NCI-H526 treated with DMSO at 0.1 percent for 48 hours (cell line): Measurements from ENCODE around the gene PCSK5.

Source experiments
- DNase-seq: peaks from one replicate; lab custom pipeline; 2025; lab: John Stamatoyannopoulos, UW

PCSK5 gene

GRCh38 chr9:76192013-76192412 lies 301.5 kb downstream of the PCSK5 start:
- DNase-seq: no peak

GRCh38 chr9:76194896-76195295 lies 304.4 kb downstream of the PCSK5 start:
- no peak for DNase-seq

- no peak for DNase-seq
Observed at GRCh38 chr9:76198336-76198735, 307.9 kb downstream of the PCSK5 start.

DNA sequence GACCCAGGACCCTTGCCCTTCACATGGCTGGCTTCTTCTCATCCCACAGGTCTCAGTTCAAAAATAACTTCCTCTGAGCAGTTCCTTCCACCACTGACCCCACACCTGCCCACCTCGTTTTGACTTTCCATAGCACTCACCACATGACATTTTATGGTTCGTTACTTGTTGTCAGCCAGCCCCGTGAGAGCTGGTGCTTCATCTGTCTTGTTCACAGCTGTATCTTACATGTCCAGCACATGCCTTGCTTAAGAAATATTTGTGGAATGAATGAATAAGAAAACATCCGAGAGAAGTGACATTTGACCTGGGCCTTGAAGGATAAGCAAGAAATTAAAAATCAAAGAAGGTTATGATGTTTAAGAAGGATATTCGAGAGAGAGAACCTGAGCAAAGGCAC lies 309.8 kb downstream of the PCSK5 start:
- DNase-seq: no peak

DNA sequence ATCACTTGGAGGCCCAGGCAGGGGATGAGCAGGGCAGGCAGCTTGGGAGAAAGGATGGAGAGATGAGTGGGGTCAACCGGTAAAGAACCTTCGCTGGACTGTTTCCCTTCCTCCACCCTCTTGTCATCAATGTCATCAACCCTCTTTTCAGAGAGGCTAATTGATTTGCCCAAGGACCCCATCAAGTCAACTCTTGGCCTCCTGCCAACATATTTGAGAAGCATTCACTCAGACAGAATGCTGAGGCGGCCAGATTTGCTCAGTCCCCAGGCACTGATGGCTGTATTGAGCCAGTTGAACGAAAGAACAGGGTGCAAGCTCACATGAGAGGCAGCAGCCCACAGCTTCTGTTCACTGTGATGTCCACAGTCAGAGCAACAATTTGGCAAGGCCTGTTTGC lies 310.3 kb downstream of the PCSK5 start:
- DNase-seq: no peak

DNA sequence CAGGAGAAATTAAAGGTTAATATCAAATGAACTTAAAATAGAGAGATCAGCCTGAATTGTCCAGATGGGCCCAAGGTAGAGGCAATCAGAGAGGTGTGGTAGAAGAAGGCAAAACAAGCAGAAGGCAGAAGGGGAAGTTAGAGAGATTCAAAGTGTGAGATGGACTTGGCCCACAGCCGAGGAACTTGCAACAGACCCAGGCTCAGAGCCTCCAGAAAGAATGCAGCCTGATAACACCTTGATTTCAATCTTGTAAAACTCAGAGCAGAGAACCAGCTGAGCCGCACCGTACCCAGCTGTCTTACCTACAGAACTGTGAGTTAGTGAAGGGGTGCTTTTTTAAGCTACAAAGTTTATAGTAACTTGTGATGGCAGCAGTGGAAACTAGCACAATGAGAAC lies 312.9 kb downstream of the PCSK5 start:
- no peak for DNase-seq

- DNase-seq: no peak
Observed at GRCh38 chr9:76206821-76207220, 316.3 kb downstream of the PCSK5 start.

DNA sequence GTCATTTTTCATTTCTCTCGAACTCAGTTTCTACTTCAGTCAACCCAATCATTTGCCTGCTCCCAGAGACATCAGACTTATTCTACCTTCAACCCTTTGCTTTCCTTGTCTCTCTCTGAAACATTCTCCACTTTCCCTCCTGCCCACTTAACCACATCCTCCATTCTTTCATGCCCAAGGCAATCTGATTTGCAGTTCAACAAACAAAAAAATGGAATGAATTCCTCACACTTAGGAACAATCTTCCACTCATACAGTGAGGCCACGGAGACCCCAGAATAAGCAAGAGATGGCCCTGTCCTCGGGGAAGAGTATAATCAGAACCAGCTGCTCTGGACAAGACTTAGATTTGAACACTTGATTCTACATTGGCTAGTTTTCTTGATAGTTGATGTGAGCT lies 323.3 kb downstream of the PCSK5 start:
- DNase-seq: no peak

GRCh38 chr9:76215066-76215465 lies 324.6 kb downstream of the PCSK5 start:
- DNase-seq: no peak

DNA sequence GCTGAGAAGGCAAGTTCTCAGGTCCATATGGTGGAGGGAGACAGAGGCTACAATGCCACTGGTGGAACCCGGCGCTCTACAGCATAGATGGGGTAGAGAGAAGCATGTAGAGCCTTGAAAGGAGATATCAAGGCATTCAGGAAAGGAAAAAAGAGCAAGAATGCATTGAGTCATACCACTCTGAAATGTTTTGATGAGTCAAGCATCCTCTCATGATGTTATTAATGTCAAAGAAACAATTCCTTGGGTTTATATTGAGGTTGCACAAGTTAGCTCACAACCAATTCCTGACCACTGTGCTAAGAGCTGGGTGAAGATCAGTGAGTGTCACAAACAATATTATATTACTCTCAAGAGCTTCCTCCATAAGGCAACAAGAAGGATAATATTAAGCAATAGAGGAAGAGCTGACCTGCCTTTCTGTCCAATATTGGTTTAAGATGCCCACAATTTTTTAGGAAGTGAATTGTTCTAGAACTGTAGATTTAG lies 325.7 kb downstream of the PCSK5 start:
- no peak for DNase-seq

GRCh38 chr9:76218117-76218885 lies 327.8 kb downstream of the PCSK5 start:
- no peak for DNase-seq

DNA sequence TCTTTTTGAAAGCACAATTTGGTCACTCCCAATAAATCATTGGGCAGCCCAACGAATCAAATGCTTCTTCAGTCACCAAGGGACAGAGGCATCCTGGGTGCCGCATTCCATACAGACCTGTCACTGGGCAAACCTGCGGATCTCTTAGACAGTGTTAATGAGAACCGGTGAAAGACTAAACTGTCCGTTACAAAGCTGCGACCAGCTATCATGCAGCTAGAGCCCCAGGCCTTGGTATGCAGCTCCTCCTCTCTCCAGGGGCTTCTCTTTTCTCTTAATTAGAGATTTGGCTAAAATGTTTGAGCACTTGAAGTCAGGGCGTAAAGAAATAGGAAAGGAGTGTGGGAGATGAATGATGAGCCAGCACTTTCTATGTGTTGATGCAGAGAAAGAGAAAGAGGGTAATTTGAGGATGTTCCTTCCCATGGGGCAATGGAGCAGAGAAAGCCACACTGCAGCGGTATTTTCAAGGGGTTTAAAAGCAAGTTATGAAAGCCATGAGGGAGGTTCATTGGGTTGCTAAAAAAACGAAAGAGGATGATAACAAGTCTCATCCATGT lies 328.5 kb downstream of the PCSK5 start:
- no peak for DNase-seq

- no peak for DNase-seq
Observed at GRCh38 chr9:76219560-76220151, 329.2 kb downstream of the PCSK5 start.

- no peak for DNase-seq
Observed at GRCh38 chr9:76221423-76221822, 330.9 kb downstream of the PCSK5 start.

DNA sequence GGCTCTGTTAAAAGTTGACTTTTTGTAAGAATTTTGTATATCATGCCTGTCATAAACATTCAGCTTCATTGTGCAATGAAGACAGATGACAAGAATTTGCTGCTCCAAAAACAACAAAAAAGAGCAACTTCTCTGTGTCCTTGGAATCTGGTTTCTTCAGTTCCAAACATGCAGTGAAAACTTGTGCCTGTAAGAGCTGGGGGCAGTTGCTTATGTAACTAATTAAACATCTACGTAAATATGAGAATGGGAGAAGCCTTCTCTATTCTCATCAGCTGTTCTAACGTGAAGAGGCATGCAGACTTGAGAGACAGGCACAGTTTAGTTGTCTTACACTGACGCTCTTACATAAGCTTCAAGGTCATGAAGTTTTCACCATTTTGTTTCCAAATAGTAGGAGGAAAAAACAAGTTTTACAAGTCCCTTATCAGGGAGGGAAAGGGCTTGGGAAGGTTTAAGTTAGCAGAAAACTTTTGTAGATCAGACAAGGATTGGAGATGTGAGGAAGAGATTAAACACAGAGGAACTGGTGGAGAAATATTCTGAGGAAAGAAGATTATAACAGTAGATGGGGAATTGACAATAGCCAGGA lies 333.4 kb downstream of the PCSK5 start:
- no peak for DNase-seq

DNA sequence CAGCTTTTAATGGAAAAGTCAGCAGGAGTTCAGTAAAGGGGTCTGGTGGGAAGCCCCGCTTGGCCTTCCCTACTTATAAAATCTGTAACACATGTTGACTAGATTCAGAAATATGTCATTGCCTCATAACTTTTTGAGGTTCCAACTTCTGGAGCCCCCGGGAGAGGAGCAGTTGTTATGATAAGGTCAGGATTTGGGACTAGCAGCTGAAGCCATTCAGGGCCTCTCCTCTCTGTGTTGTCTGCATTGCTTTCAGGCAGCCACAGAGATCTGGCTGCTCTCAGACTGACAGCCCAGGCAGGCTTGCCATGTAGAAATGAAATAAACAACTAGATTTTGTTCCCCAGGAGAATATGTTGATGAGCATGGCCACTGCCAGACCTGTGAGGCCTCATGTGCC lies 336.7 kb downstream of the PCSK5 start:
- DNase-seq: no peak

- no peak for DNase-seq
Observed at GRCh38 chr9:76231001-76231400, 340.5 kb downstream of the PCSK5 start.

- no peak for DNase-seq
Observed at GRCh38 chr9:76232861-76233489, 342.5 kb downstream of the PCSK5 start.

GRCh38 chr9:76240578-76240977 lies 350.1 kb downstream of the PCSK5 start:
- no peak for DNase-seq

DNA sequence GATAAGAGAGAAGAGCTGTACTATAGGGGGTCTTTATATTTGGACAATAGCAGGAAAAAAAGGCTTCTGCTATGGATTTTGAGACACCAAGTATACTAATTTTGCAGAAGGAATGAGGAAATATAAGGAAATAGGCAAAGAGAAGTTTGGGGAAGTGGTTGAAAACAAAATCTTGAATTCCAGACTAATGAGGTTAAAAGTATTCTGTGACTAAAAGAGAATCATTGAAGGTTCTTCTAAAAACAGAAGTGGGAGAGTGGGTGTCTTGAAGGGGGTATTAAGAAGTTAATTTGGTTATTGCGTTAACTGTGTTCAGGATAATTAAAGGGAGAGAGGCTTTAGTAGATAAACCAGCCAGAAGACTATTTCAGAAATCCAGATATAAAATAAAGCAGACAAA lies 355.0 kb downstream of the PCSK5 start:
- no peak for DNase-seq

DNA sequence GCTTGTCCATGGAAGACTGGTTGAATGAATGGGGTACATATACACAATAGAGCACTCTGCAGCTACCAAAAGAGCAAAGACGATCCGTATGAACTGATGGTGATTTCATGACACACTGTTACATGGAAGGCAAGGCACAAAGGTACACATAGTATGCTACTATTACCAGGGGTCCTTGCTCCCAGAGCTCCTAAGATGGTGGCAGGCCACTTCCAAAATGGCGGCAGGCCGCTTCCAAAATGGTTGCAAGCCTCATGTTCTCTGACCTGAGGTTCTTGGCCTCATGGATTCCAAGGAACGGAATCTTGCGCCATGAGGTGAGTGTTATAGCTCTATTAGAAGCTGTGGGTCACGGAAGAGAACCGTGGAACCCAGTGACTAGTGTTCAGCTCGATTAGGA lies 356.2 kb downstream of the PCSK5 start:
- DNase-seq: no peak

DNA sequence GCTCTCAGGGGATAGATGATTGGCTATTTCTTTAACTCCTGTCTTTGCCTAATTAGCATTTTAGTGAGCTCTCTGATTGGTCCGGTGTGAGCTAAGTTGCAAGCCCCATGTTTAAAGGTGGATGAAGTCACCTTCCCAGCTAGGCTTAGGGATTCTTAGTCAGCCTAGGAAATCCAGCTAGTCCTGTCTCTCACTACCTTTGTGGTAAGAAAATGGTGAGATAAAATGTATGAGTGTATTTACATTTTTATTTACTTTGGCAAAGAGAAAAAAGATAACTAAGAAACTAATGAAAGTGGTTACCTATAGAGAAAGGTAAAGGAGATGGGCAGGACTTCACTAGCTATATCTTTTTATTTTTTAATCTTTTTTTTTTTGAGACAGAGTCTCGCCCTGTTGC lies 357.0 kb downstream of the PCSK5 start:
- DNase-seq: no peak

GRCh38 chr9:76249309-76249708 lies 358.8 kb downstream of the PCSK5 start:
- no peak for DNase-seq
